HCT116 (cell line): ENCODE results near the gene HSD3B2. TPM values are rescaled to one million over a fixed set of nuclear protein-coding genes. Genes with fewer than 3 reads are reported as not detected.

Experiments used
- ATAC-seq: fragments of 200-7000 bp; cut with Tn5 transposase; 2 replicates; pipeline ENCODE4 v1.9.1; 2020; ENCODE audit warnings: mild to moderate bottlenecking, moderate library complexity
- BruUV-seq: library from RNA; stranded (reverse); fragments of 400-500 nt; replicated peaks from 2 replicates; lab custom pipeline; 2021; lab: Mats Ljungman, UMichigan
- CTCF ChIA-PET: fragments of 300-600 bp; sonication (Branson Sonifier 250); formaldehyde crosslinking; loops from one replicate; lab custom pipeline; 2021; ENCODE audit warnings: antibody characterized with exemption; lab: Charles Lee
- POLR2A ChIA-PET: fragments of 300-600, 350-600 bp; sonication (Branson Sonifier 250); formaldehyde crosslinking; loops from one replicate; lab custom pipeline; 2021; ENCODE audit warnings: antibody characterized with exemption; lab: Charles Lee
- RAD21 ChIA-PET, 2 experiments: fragments of 300-600 bp; sonication (Branson Sonifier 250); formaldehyde crosslinking; loops; one replicate each; lab custom pipeline; 2023; ENCODE audit warnings: low total read pairs in 2 of 2; ENCODE audit not compliant: uncharacterized antibody in 2 of 2, unreplicated experiment in 2 of 2, low non-redundant PET in 1 of 2; lab: Charles Lee
- DNase-seq: peaks from one replicate; pipeline ENCODE4 v3.0.0-alpha.2; 2010; ENCODE audit warnings: low read depth, low spot score
- H2AFZ ChIP-seq: fragments of 200-600 bp; shearing (Covaris generic), sonication (generic); 2 replicates; pipeline ENCODE4 v1.6.1; 2017; ENCODE audit warnings: low read depth, mixed run types, mixed read lengths, antibody characterized with exemption, low read length; ENCODE audit not compliant: poor library complexity, severe bottlenecking
- H3K27ac ChIP-seq: 2 replicates; pipeline ENCODE4 v1.5.1; 2012; ENCODE audit warnings: low read depth, low read length
- H3K27me3 ChIP-seq: fragments of 200-600 bp; sonication (generic); 2 replicates; pipeline ENCODE4 v1.6.1; 2016; ENCODE audit warnings: mixed run types, low read length, mixed read lengths; ENCODE audit not compliant: insufficient read depth
- H3K36me3 ChIP-seq, 2 experiments: fragments of 200-500 bp in 1 of 2; fragments of 200-600 bp in 1 of 2; sonication (Bioruptor generic) in 1 of 2; sonication (generic) in 1 of 2; 2 replicates each; pipeline versions ENCODE4 v1.5.1 to v1.6.1; 2014 to 2016; ENCODE audit warnings: low read length in 2 of 2, inconsistent platforms in 1 of 2, mixed read lengths in 1 of 2, mixed run types in 1 of 2; ENCODE audit not compliant: insufficient read depth in 2 of 2, control insufficient read depth in 1 of 2
- H3K4me1 ChIP-seq, 2 experiments: fragments of 200-600 bp in 1 of 2; sonication (generic) in 1 of 2; 2 replicates each; pipeline versions ENCODE4 v1.5.1 to v1.6.1; 2012 to 2017; ENCODE audit warnings: low read length in 2 of 2, inconsistent platforms in 1 of 2, mild to moderate bottlenecking in 1 of 2, mixed read lengths in 1 of 2, mixed run types in 1 of 2, moderate library complexity in 1 of 2; ENCODE audit not compliant: insufficient read depth in 2 of 2, control insufficient read depth in 1 of 2
- H3K4me2 ChIP-seq: fragments of 200-600 bp; sonication (generic); 2 replicates; pipeline ENCODE4 v1.6.1; 2017; ENCODE audit warnings: mixed run types, low read length, mixed read lengths
- H3K4me3 ChIP-seq, 2 experiments: fragments of 200-600 bp in 1 of 2; sonication (generic) in 1 of 2; replicated peaks in 1 of 2; 2 replicates each; pipeline ENCODE4 v1.5.1; 2011 to 2016; ENCODE audit warnings: low read length in 2 of 2, control low read depth in 1 of 2, low read depth in 1 of 2, mild to moderate bottlenecking in 1 of 2, mixed read lengths in 1 of 2, mixed run types in 1 of 2
- H3K79me2 ChIP-seq: fragments of 200-600 bp; sonication (generic); 2 replicates; pipeline ENCODE4 v1.6.1; 2017; ENCODE audit warnings: mild to moderate bottlenecking, mixed run types, low read length, moderate library complexity, mixed read lengths; ENCODE audit not compliant: insufficient read depth
- H3K9ac ChIP-seq: fragments of 200-600 bp; sonication (generic); 2 replicates; pipeline ENCODE4 v1.6.1; 2016; ENCODE audit warnings: low read length, mixed read lengths
- H3K9me2 ChIP-seq: fragments of 200-600 bp; sonication (generic), shearing (Covaris generic); 2 replicates; pipeline ENCODE4 v1.6.1; 2017; ENCODE audit warnings: mixed run types, mild to moderate bottlenecking, moderate library complexity; ENCODE audit not compliant: insufficient read depth
- H3K9me3 ChIP-seq, 2 experiments: fragments of 200-500 bp in 1 of 2; fragments of 200-600 bp in 1 of 2; sonication (Bioruptor generic) in 1 of 2; sonication (generic) in 1 of 2; 2 replicates each; pipeline ENCODE4 v1.6.1; 2014 to 2017; ENCODE audit warnings: low read length in 2 of 2, mixed read lengths in 2 of 2, inconsistent platforms in 1 of 2, low read depth in 1 of 2, mild to moderate bottlenecking in 1 of 2, mixed run types in 1 of 2, moderate library complexity in 1 of 2; ENCODE audit not compliant: control insufficient read depth in 1 of 2, insufficient read depth in 1 of 2
- H4K20me1 ChIP-seq: fragments of 200-600 bp; sonication (generic), shearing (Covaris generic); 2 replicates; pipeline ENCODE4 v1.6.1; 2017; ENCODE audit warnings: mixed run types, mild to moderate bottlenecking, moderate library complexity; ENCODE audit not compliant: insufficient read depth
- CEBPB ChIP-seq: IDR thresholded peaks from 2 replicates; pipeline ENCODE4 v1.6.1; 2012; ENCODE audit warnings: low read depth
- EGR1 ChIP-seq: IDR thresholded peaks from 2 replicates; pipeline ENCODE4 v1.6.1; 2012; ENCODE audit warnings: low read depth
- FOSL1 ChIP-seq: IDR thresholded peaks from 2 replicates; pipeline ENCODE4 v1.6.1; 2012; ENCODE audit warnings: low read depth
- POLR2A ChIP-seq: IDR thresholded peaks from 2 replicates; pipeline ENCODE4 v1.7.0; 2011; ENCODE audit warnings: borderline replicate concordance; ENCODE audit not compliant: insufficient read depth, insufficient read length; ENCODE audit errors: extremely low read depth
- RAD21 ChIP-seq: IDR thresholded peaks from 2 replicates; pipeline ENCODE4 v1.6.1; 2012; ENCODE audit warnings: low read depth, mild to moderate bottlenecking
- SP1 ChIP-seq: IDR thresholded peaks from 2 replicates; pipeline ENCODE4 v1.6.1; 2012; ENCODE audit warnings: low read depth
- TCF7L2 ChIP-seq: IDR thresholded peaks from 2 replicates; pipeline ENCODE4 v1.7.0; 2011; ENCODE audit warnings: borderline replicate concordance, inconsistent platforms; ENCODE audit not compliant: insufficient read depth, insufficient read length; ENCODE audit errors: extremely low read depth
- YY1 ChIP-seq: IDR thresholded peaks from 2 replicates; pipeline ENCODE4 v1.6.1; 2011; ENCODE audit warnings: low read length, low read depth, moderate library complexity, mild to moderate bottlenecking; ENCODE audit not compliant: insufficient replicate concordance; ENCODE audit errors: extremely low read depth
- ZFX ChIP-seq: fragments of 450-650 bp; IDR thresholded peaks from 2 replicates; pipeline ENCODE4 v1.6.1; 2017
- ZNF274 ChIP-seq: fragments of 200-500 bp; sonication (Bioruptor generic); IDR thresholded peaks from 2 replicates; pipeline ENCODE4 v1.6.1; 2014; ENCODE audit warnings: mild to moderate bottlenecking, low read depth, low read length, inconsistent platforms
- intact Hi-C: fragments of 100-400 bp; cut with micrococcal nuclease; formaldehyde crosslinking; loops from 2 replicates; pipeline ENCODE4 v1.10.0; 2022
- total RNA-seq: library from RNA; stranded (reverse); gene quantifications from one replicate; pipeline ENCODE4 v1.2.1, GENCODE V29; 2021; ENCODE audit not compliant: unreplicated experiment
- TF ChIP-seq, protein P1 (sequence below): IDR thresholded peaks from 2 replicates; pipeline ENCODE4 v1.6.1; 2012
- TF ChIP-seq, protein P2 (sequence below), 3 experiments: fragments of 200-600 bp in 1 of 3; sonication (generic) in 1 of 3; IDR thresholded peaks in 2 of 3; conservative IDR thresholded peaks in 1 of 3; 2 replicates each; pipeline ENCODE4 v1.5.1; 2012 to 2017; ENCODE audit warnings: low read depth in 2 of 3, low read length in 2 of 3, antibody characterized with exemption in 1 of 3, borderline replicate concordance in 1 of 3, control low read depth in 1 of 3, mild to moderate bottlenecking in 1 of 3, mixed read lengths in 1 of 3, mixed run types in 1 of 3, moderate library complexity in 1 of 3; ENCODE audit not compliant: insufficient read depth in 1 of 3
- TF ChIP-seq, protein P3 (sequence below): IDR thresholded peaks from 2 replicates; pipeline ENCODE4 v1.6.1; 2012

The HSD3B2 gene
- total RNA-seq, 1 experiment from 2014 or later = 1.4 TPM

DNA sequence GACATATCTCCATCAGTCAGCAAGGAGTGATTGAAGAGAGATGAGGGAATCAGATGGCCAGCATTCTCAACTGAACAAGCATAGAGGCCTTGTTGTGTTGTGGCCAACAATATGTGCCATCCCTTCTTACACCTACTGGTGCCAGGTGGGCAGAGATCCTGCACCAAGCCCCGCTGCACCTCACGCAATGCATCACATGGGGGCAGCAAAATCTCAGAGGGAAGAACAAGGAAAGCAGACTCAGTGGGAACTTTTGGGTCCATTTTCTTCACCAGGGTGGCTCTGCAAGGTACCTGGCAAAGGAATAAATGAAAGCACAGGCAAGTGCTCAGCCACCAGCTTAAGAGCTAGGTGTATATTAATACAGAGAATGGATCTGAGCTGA lies 33.2 kb downstream of the HSD3B2 start (continued):
- TF ChIP-seq, protein P1, sequence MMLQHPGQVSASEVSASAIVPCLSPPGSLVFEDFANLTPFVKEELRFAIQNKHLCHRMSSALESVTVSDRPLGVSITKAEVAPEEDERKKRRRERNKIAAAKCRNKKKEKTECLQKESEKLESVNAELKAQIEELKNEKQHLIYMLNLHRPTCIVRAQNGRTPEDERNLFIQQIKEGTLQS = no peak
- TF ChIP-seq ZNF274 (no peak), POLR2A (no peak), CEBPB (no peak), EGR1 (no peak)

DNA sequence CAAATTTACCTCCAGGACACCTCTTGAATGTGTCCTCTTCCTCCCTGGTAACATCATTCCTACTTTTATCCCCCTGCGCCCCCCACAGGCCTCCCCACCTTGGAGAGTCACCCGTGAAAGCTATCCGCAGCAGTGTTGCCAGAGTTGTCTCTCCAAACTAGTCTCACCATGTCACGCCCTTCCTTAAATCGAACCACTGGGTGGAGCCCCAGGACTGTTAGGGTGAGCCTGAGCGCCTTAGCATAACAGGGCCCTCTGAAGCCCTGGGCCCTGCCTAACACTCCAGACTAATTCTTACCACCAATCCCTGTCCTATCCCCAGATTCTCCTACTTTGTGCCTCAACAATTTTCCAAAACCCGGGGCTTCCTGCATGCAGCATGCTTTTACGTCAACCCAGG lies 35.0 kb downstream of the HSD3B2 start:
- no peak overlapping the region for H3K4me2 ChIP-seq
- no peak overlapping the region for H2AFZ ChIP-seq
- no peak for TF ChIP-seq TCF7L2
- TF ChIP-seq RAD21 = peak; percentile 29
- TF ChIP-seq FOSL1 = no peak
- no peak for TF ChIP-seq SP1
- TF ChIP-seq YY1 = no peak
- TF ChIP-seq, protein P2, sequence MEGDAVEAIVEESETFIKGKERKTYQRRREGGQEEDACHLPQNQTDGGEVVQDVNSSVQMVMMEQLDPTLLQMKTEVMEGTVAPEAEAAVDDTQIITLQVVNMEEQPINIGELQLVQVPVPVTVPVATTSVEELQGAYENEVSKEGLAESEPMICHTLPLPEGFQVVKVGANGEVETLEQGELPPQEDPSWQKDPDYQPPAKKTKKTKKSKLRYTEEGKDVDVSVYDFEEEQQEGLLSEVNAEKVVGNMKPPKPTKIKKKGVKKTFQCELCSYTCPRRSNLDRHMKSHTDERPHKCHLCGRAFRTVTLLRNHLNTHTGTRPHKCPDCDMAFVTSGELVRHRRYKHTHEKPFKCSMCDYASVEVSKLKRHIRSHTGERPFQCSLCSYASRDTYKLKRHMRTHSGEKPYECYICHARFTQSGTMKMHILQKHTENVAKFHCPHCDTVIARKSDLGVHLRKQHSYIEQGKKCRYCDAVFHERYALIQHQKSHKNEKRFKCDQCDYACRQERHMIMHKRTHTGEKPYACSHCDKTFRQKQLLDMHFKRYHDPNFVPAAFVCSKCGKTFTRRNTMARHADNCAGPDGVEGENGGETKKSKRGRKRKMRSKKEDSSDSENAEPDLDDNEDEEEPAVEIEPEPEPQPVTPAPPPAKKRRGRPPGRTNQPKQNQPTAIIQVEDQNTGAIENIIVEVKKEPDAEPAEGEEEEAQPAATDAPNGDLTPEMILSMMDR (IDR thresholded peaks at IDR 0.05 in 2 of 3, conservative IDR thresholded peaks at IDR 0.05 in 1 of 3; ENCODE audit: borderline replicate concordance in 1 of 3, insufficient read depth in 1 of 3, low read depth in 2 of 3, low read length in 2 of 3) = no peak
- TF ChIP-seq, protein P3, sequence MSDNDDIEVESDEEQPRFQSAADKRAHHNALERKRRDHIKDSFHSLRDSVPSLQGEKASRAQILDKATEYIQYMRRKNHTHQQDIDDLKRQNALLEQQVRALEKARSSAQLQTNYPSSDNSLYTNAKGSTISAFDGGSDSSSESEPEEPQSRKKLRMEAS = no peak
- no peak for TF ChIP-seq ZFX
- no peaks in the 10 kb centered on the region for H3K79me2 ChIP-seq
- H3K27ac ChIP-seq = no peak overlapping the region
- no TSS peak for BruUV-seq
- ChIA-PET RAD21 (no interaction called here), CTCF (no interaction called here), POLR2A (no interaction called here)
- intact Hi-C loops = no loop called here
- ATAC-seq (peak; percentile 79), DNase-seq (no peak)
- H3K9me3 ChIP-seq = no peaks in the 10 kb centered on the region
- no peaks in the 10 kb centered on the region for H3K4me1 ChIP-seq
- no peaks in the 10 kb centered on the region for H3K9me2 ChIP-seq
- H4K20me1 ChIP-seq = no peaks in the 10 kb centered on the region
- no peaks in the 10 kb centered on the region for H3K36me3 ChIP-seq
- H3K27me3 ChIP-seq = peaks cover 5% of the 10 kb centered on the region; the same call in 1 of the 2 replicates
- no peak overlapping the region for H3K9ac ChIP-seq
- H3K4me3 ChIP-seq = no peak overlapping the region
